ENCODE measurements around the gene MRPL54. TPM values are rescaled to one million over a fixed set of nuclear protein-coding genes. Genes with fewer than 3 reads are reported as not detected.

MRPL54 gene
- total RNA-seq, 4 donors from 2014 or later: 23.3 to 86.3 (median 63.3) TPM

GRCh38 chr19:3738477-3739220 lies 23.8 kb upstream of the MRPL54 start:
- no peak overlapping the region for H3K27ac ChIP-seq
- no peak overlapping the region for H3K4me3 ChIP-seq
- no peaks in the 10 kb centered on the region for H3K9me3 ChIP-seq
- no peak for ATAC-seq
- in situ Hi-C loops (cut with MboI; ENCODE audit: low sequenced_read_pairs in 4 of 4) (no loop called here), intact Hi-C loops (cut with DNase I; ENCODE audit: low total_unique reads) (no loop called here)
- no peaks in the 10 kb centered on the region for H3K36me3 ChIP-seq
- H3K4me1 ChIP-seq: no peaks in the 10 kb centered on the region
- no peak for DNase-seq
- no peak for TF ChIP-seq CTCF (IDR thresholded peaks at IDR 0.05 in 4 of 5, conservative IDR thresholded peaks at IDR 0.05 in 1 of 5)
- TF ChIP-seq POLR2A (IDR thresholded peaks at IDR 0.05): no peak
- H3K27me3 ChIP-seq: peaks cover 0 to 6% (median 4%) of the 10 kb centered on the region in 3 donors

GRCh38 chr19:3740431-3740830 lies 22.1 kb upstream of the MRPL54 start:
- Histone ChIP-seq H3K4me1 (no peaks in the 10 kb centered on the region), H3K27me3 (peaks cover 0 to 6% (median 4%) of the 10 kb centered on the region in 3 donors), H3K9me3 (no peaks in the 10 kb centered on the region), H3K27ac (no peak overlapping the region), H3K4me3 (no peak overlapping the region), H3K36me3 (no peaks in the 10 kb centered on the region)
- no peak for TF ChIP-seq POLR2A (IDR thresholded peaks at IDR 0.05)
- TF ChIP-seq CTCF (IDR thresholded peaks at IDR 0.05 in 4 of 5, conservative IDR thresholded peaks at IDR 0.05 in 1 of 5): no peak
- DNase-seq (no peak), ATAC-seq (no peak)
- in situ Hi-C loops (cut with MboI; ENCODE audit: low sequenced_read_pairs in 4 of 4) (no loop called here), intact Hi-C loops (cut with DNase I; ENCODE audit: low total_unique reads) (no loop called here)

- in situ Hi-C loops (cut with MboI; ENCODE audit: low sequenced_read_pairs in 4 of 4) (no loop called here), intact Hi-C loops (cut with DNase I; ENCODE audit: low total_unique reads) (no loop called here)
- Histone ChIP-seq H3K36me3 (no peaks in the 10 kb centered on the region), H3K4me3 (no peak overlapping the region), H3K9me3 (no peaks in the 10 kb centered on the region), H3K27ac (no peak overlapping the region), H3K27me3 (peaks cover 0 to 6% (median 6%) of the 10 kb centered on the region in 3 donors), H3K4me1 (no peaks in the 10 kb centered on the region)
- ATAC-seq: no peak
- DNase-seq: no peak
- TF ChIP-seq POLR2A (IDR thresholded peaks at IDR 0.05): no peak
- TF ChIP-seq CTCF (IDR thresholded peaks at IDR 0.05 in 4 of 5, conservative IDR thresholded peaks at IDR 0.05 in 1 of 5): no peak
Observed at GRCh38 chr19:3743486-3743885, 19.0 kb upstream of the MRPL54 start.

- H3K27me3 ChIP-seq: peaks cover 0 to 6% (median 3%) of the 10 kb centered on the region in 3 donors
- H3K27ac ChIP-seq: no peak overlapping the region
- intact Hi-C loops (cut with DNase I; ENCODE audit: low total_unique reads): no loop called here
- no peaks in the 10 kb centered on the region for H3K9me3 ChIP-seq
- peaks cover 0 to 13% of the 10 kb centered on the region in 2 donors for H3K36me3 ChIP-seq
- H3K4me3 ChIP-seq: no peak overlapping the region
- no peak for ATAC-seq
- in situ Hi-C loops (cut with MboI; ENCODE audit: low sequenced_read_pairs in 4 of 4): no loop called here
- no peak for DNase-seq
- H3K4me1 ChIP-seq: no peaks in the 10 kb centered on the region
- TF ChIP-seq POLR2A (IDR thresholded peaks at IDR 0.05) (no peak), CTCF (IDR thresholded peaks at IDR 0.05 in 4 of 5, conservative IDR thresholded peaks at IDR 0.05 in 1 of 5) (no peak)
Observed at GRCh38 chr19:3745363-3746045, 17.0 kb upstream of the MRPL54 start.
